ENCODE data around the gene LRRC74B.

DNA sequence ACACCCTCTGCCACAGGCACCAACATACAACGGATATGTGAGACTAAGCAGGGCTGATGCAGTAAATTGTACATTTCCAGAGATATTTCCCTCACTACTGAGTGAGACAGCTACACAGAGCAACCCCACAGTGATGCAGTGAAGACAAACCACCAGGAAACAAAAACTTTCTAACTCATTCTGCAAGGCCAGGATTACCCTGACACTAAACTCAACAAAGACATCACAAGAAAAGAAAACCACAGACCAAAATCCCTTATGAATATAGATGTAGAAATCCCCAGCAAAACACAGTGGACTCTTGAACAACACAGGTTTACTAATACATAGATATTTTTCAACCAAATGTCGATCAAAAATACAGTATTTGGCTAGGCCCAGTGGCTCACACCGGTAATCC lies 11.9 kb upstream of the LRRC74B start:
- TF ChIP-seq CTCF (conservative IDR thresholded peaks at IDR 0.05; ENCODE audit: low read length) = no peak
- no peak for TF ChIP-seq EZH2phosphoT487 (IDR thresholded peaks at IDR 0.05; ENCODE audit: borderline replicate concordance)
